ENCODE measurements around the gene HOXD3.

DNA sequence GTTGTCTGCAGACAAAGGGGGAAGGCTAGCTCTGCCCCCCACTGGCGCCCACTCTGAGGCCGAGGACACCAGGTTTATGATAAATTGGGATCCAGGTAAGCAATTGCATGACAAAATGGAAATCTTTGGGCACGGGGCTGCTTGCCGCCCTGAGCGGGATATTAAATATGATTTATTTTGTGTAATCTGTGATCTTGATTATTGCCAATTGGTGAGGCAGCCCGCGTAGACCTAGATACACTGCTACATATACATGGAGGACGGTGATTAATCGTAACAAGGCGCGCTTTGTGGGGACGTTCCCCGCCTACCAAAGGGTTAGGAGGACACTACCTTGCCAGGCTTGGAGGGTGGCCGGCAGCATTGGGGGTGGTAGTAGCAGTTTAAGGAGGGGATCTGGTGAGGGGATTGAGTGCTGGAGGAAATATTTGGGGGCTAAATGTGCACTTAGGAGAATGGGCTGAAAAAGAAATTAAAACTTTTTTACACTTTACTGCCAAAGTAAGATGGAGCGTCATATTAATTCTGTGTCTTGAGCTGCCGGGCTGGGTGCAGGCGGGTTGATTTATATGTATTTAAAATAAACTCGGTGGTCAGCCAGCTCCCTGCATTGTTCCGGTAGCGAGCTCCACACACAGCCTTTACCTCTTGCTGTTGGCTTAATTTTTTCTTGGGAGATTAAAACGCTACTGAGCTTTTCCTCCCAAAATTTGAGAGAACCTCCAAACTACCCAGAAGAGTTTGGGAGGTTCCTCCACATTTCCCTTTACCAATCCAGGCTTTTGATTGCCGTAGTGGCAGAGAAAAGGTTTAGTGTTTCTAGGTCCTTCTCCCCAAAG is 4.1 kb downstream of the HOXD3 start:
- TF ChIP-seq, protein P1, sequence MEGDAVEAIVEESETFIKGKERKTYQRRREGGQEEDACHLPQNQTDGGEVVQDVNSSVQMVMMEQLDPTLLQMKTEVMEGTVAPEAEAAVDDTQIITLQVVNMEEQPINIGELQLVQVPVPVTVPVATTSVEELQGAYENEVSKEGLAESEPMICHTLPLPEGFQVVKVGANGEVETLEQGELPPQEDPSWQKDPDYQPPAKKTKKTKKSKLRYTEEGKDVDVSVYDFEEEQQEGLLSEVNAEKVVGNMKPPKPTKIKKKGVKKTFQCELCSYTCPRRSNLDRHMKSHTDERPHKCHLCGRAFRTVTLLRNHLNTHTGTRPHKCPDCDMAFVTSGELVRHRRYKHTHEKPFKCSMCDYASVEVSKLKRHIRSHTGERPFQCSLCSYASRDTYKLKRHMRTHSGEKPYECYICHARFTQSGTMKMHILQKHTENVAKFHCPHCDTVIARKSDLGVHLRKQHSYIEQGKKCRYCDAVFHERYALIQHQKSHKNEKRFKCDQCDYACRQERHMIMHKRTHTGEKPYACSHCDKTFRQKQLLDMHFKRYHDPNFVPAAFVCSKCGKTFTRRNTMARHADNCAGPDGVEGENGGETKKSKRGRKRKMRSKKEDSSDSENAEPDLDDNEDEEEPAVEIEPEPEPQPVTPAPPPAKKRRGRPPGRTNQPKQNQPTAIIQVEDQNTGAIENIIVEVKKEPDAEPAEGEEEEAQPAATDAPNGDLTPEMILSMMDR (conservative IDR thresholded peaks at IDR 0.05; ENCODE audit: low read length), result no peak
- no peak for TF ChIP-seq EZH2phosphoT487 (IDR thresholded peaks at IDR 0.05; ENCODE audit: borderline replicate concordance)
